OCI-LY7 (cell line): ENCODE results near the gene PRR33. TPM values are rescaled to one million over a fixed set of nuclear protein-coding genes. Genes with fewer than 3 reads are reported as not detected.

ENCODE experiments used
- BruUV-seq: library from RNA; stranded (reverse); fragments of 400-500 nt; replicated peaks from 2 replicates; lab custom pipeline; 2021; lab: Mats Ljungman, UMichigan
- CTCF ChIA-PET: fragments of 300-600 bp; sonication (Branson Sonifier 250); formaldehyde crosslinking; loops from one replicate; lab custom pipeline; 2022; ENCODE audit warnings: antibody characterized with exemption; ENCODE audit not compliant: unreplicated experiment; lab: Charles Lee
- POLR2A ChIA-PET: fragments of 300-600 bp; sonication (Branson Sonifier 250); formaldehyde crosslinking; loops from one replicate; lab custom pipeline; 2022; ENCODE audit warnings: antibody characterized with exemption; lab: Charles Lee
- DNase-seq: peaks from one replicate; pipeline ENCODE4 v3.0.0-alpha.2; 2015; ENCODE audit warnings: low spot score
- H2AFZ ChIP-seq: fragments of 200-600 bp; sonication (generic), shearing (Covaris generic); 2 replicates; pipeline ENCODE4 v1.6.1; 2014; ENCODE audit warnings: mild to moderate bottlenecking, antibody characterized with exemption, low read length, moderate library complexity
- H3K27ac ChIP-seq: fragments of 200-600 bp; sonication (generic); 2 replicates; pipeline ENCODE4 v1.5.1; 2014; ENCODE audit warnings: mixed run types, low read depth, mild to moderate bottlenecking, moderate library complexity, low read length, inconsistent platforms; ENCODE audit not compliant: poor library complexity, severe bottlenecking
- H3K36me3 ChIP-seq: fragments of 200-600 bp; sonication (generic); 2 replicates; pipeline ENCODE4 v1.6.1; 2014; ENCODE audit warnings: mild to moderate bottlenecking, antibody characterized with exemption, low read length, moderate library complexity, mixed read lengths; ENCODE audit not compliant: insufficient read depth
- H3K4me1 ChIP-seq: fragments of 200-600 bp; sonication (generic); 2 replicates; pipeline ENCODE4 v1.5.1; 2014; ENCODE audit warnings: mild to moderate bottlenecking, low read length; ENCODE audit not compliant: insufficient read depth, poor library complexity, severe bottlenecking
- H3K4me2 ChIP-seq: fragments of 200-600 bp; sonication (generic); 2 replicates; pipeline ENCODE4 v1.6.1; 2014; ENCODE audit warnings: mild to moderate bottlenecking, low read length
- H3K4me3 ChIP-seq: fragments of 200-600 bp; sonication (generic); 2 replicates; pipeline ENCODE4 v1.5.1; 2014; ENCODE audit warnings: mild to moderate bottlenecking, low read depth, low read length; ENCODE audit not compliant: poor library complexity, severe bottlenecking
- H3K79me2 ChIP-seq: fragments of 200-600 bp; sonication (generic); 2 replicates; pipeline ENCODE4 v1.6.1; 2016; ENCODE audit warnings: low read depth, mild to moderate bottlenecking, low read length, moderate library complexity, mixed read lengths; ENCODE audit not compliant: insufficient read depth
- H3K9me2 ChIP-seq: fragments of 200-600 bp; sonication (generic); 2 replicates; pipeline ENCODE4 v1.6.1; 2016; ENCODE audit warnings: mild to moderate bottlenecking, low read length, mixed read lengths; ENCODE audit not compliant: insufficient read depth
- H3K9me3 ChIP-seq: fragments of 200-600 bp; sonication (generic); 2 replicates; pipeline ENCODE4 v1.6.1; 2014; ENCODE audit warnings: mild to moderate bottlenecking, mixed run types, low read length, mixed read lengths
- H4K20me1 ChIP-seq: fragments of 200-600 bp; sonication (generic); 2 replicates; pipeline ENCODE4 v1.6.1; 2014; ENCODE audit warnings: mild to moderate bottlenecking, antibody characterized with exemption, low read length, moderate library complexity, mixed read lengths; ENCODE audit not compliant: insufficient read depth
- CTCF ChIP-seq: fragments of 200-600 bp; sonication (generic); conservative IDR thresholded peaks from 2 replicates; pipeline ENCODE4 v1.5.1; 2014; ENCODE audit warnings: mild to moderate bottlenecking, antibody characterized with exemption, low read length, moderate library complexity, mixed read lengths
- EZH2phosphoT487 ChIP-seq: fragments of 200-600 bp; sonication (generic); IDR thresholded peaks from 2 replicates; pipeline ENCODE4 v1.6.1; 2018; ENCODE audit warnings: low read depth, borderline replicate concordance, mild to moderate bottlenecking, mixed run types, antibody characterized with exemption, low read length, moderate library complexity, mixed read lengths
- intact Hi-C: fragments of 100-400 bp; cut with micrococcal nuclease; formaldehyde crosslinking; loops from one replicate; pipeline ENCODE4 v1.10.0; 2022; ENCODE audit not compliant: unreplicated experiment
- total RNA-seq, 2 experiments: library from RNA; depleted of rRNA in 1 of 2; stranded (reverse); fragments of >200 nt in 1 of 2; shearing (Covaris generic) in 1 of 2; gene quantifications; 2 replicates each; pipeline ENCODE4 v1.2.3, GENCODE V29; 2014 to 2022

Gene PRR33
- total RNA-seq, 2 experiments from 2014 or later, result not detected

- no peaks in the 10 kb centered on the region for H3K9me3 ChIP-seq
Observed at GRCh38 chr11:1842149-1843097, 49.3 kb downstream of the PRR33 start.

GRCh38 chr11:1841511-1842148 is 50.1 kb downstream of the PRR33 start:
- intact Hi-C loops, result no loop called here

More at GRCh38 chr11:1842149-1843097, 49.3 kb downstream of the PRR33 start:
- H3K4me2 ChIP-seq, result no peak overlapping the region
- ChIA-PET CTCF (no interaction called here), POLR2A (no interaction called here)
- no peaks in the 10 kb centered on the region for H3K9me2 ChIP-seq
- H4K20me1 ChIP-seq, result no peaks in the 10 kb centered on the region
- H3K79me2 ChIP-seq, result no peaks in the 10 kb centered on the region
- H2AFZ ChIP-seq, result no peak overlapping the region
- TF ChIP-seq CTCF (no peak), EZH2phosphoT487 (no peak)
- no peak overlapping the region for H3K27ac ChIP-seq
- no peaks in the 10 kb centered on the region for H3K36me3 ChIP-seq
- BruUV-seq, result no TSS peak
- no peak for DNase-seq
- H3K4me1 ChIP-seq, result peaks cover 49% of the 10 kb centered on the region
- intact Hi-C loops, result no loop called here
- H3K4me3 ChIP-seq, result no peak overlapping the region

More at GRCh38 chr11:1841511-1842148, 50.1 kb downstream of the PRR33 start:
- Histone ChIP-seq H3K4me1 (peaks cover 49% of the 10 kb centered on the region), H3K4me3 (no peak overlapping the region), H2AFZ (no peak overlapping the region), H3K79me2 (no peaks in the 10 kb centered on the region), H3K4me2 (no peak overlapping the region), H4K20me1 (no peaks in the 10 kb centered on the region), H3K27ac (no peak overlapping the region), H3K36me3 (no peaks in the 10 kb centered on the region), H3K9me3 (no peaks in the 10 kb centered on the region), H3K9me2 (no peaks in the 10 kb centered on the region)
- BruUV-seq, result no TSS peak
- no peak for DNase-seq
- TF ChIP-seq CTCF (no peak), EZH2phosphoT487 (no peak)
- ChIA-PET POLR2A (interaction anchor here (0.7 kb wide), 1 partner anchor 132 kb away, joined by 3 read pairs; no protein-coding TSS in a partner anchor), CTCF (interaction anchor here (1.0 kb wide), 1 partner anchor 147 kb away, joined by 3 read pairs; no protein-coding TSS in a partner anchor)
